ENCODE data around the gene NOXA1. TPM values are rescaled to one million over a fixed set of nuclear protein-coding genes. Genes with fewer than 3 reads are reported as not detected.

Gene NOXA1
- total and polyA plus RNA-seq, 9 of the 15 experiments (the other 6 are each of a cell fraction or from before 2014, with no cell fraction given), result 0.07 to 1.2 (median 0.20) TPM; not detected in 4

- TF ChIP-seq ZNF449 (CRISPR knock-in tag; IDR thresholded peaks at IDR 0.05) (no peak), TAF7 (tag; IDR thresholded peaks at IDR 0.05) (no peak), HNRNPLL (IDR thresholded peaks at IDR 0.05; ENCODE audit: low read depth, low read length, poor library complexity, severe bottlenecking) (no peak), RFX7 (CRISPR knock-in tag; IDR thresholded peaks at IDR 0.05) (no peak), MEF2A (IDR thresholded peaks at IDR 0.05; ENCODE audit: control insufficient read depth, low read depth, low read length) (0 out of 2 replicates have a peak, but pooled peaks have one; percentile 11), STAT6 (CRISPR knock-in tag; IDR thresholded peaks at IDR 0.05) (no peak), ZKSCAN3 (CRISPR knock-in tag; IDR thresholded peaks at IDR 0.05) (no peak), ZNF174 (CRISPR knock-in tag; IDR thresholded peaks at IDR 0.05) (no peak), MAFF (IDR thresholded peaks at IDR 0.05; ENCODE audit: low read length) (no peak), HIVEP1 (CRISPR knock-in tag; IDR thresholded peaks at IDR 0.05) (no peak), MYNN (IDR thresholded peaks at IDR 0.05) (no peak), MYNN (CRISPR knock-in tag; IDR thresholded peaks at IDR 0.05) (no peak), NRF1 (conservative IDR thresholded peaks at IDR 0.05 in 1 of 2, IDR thresholded peaks at IDR 0.05 in 1 of 2) (peak; percentile 60 to 72)
- TF ChIP-seq, protein P1, sequence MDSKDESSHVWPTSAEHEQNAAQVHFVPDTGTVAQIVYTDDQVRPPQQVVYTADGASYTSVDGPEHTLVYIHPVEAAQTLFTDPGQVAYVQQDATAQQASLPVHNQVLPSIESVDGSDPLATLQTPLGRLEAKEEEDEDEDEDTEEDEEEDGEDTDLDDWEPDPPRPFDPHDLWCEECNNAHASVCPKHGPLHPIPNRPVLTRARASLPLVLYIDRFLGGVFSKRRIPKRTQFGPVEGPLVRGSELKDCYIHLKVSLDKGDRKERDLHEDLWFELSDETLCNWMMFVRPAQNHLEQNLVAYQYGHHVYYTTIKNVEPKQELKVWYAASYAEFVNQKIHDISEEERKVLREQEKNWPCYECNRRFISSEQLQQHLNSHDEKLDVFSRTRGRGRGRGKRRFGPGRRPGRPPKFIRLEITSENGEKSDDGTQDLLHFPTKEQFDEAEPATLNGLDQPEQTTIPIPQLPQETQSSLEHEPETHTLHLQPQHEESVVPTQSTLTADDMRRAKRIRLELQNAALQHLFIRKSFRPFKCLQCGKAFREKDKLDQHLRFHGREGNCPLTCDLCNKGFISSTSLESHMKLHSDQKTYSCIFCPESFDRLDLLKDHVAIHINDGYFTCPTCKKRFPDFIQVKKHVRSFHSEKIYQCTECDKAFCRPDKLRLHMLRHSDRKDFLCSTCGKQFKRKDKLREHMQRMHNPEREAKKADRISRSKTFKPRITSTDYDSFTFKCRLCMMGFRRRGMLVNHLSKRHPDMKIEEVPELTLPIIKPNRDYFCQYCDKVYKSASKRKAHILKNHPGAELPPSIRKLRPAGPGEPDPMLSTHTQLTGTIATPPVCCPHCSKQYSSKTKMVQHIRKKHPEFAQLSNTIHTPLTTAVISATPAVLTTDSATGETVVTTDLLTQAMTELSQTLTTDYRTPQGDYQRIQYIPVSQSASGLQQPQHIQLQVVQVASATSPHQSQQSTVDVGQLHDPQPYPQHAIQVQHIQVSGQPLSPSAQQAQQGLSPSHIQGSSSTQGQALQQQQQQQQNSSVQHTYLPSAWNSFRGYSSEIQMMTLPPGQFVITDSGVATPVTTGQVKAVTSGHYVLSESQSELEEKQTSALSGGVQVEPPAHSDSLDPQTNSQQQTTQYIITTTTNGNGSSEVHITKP (IDR thresholded peaks at IDR 0.05; ENCODE audit: partially characterized antibody), result no peak
- TF ChIP-seq, protein P2, sequence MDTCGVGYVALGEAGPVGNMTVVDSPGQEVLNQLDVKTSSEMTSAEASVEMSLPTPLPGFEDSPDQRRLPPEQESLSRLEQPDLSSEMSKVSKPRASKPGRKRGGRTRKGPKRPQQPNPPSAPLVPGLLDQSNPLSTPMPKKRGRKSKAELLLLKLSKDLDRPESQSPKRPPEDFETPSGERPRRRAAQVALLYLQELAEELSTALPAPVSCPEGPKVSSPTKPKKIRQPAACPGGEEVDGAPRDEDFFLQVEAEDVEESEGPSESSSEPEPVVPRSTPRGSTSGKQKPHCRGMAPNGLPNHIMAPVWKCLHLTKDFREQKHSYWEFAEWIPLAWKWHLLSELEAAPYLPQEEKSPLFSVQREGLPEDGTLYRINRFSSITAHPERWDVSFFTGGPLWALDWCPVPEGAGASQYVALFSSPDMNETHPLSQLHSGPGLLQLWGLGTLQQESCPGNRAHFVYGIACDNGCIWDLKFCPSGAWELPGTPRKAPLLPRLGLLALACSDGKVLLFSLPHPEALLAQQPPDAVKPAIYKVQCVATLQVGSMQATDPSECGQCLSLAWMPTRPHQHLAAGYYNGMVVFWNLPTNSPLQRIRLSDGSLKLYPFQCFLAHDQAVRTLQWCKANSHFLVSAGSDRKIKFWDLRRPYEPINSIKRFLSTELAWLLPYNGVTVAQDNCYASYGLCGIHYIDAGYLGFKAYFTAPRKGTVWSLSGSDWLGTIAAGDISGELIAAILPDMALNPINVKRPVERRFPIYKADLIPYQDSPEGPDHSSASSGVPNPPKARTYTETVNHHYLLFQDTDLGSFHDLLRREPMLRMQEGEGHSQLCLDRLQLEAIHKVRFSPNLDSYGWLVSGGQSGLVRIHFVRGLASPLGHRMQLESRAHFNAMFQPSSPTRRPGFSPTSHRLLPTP (IDR thresholded peaks at IDR 0.05; ENCODE audit: borderline replicate concordance, extremely low read depth, insufficient read length), result no peak
These were observed at the start of gene NOXA1, which contains the start of gene EXD3 (continued) for GRCh38 chr9:137422604-137423513.
